Suprapubic skin (tissue), 4 donors: ENCODE results near the gene P3R3URF.

Source experiments
- CTCF ChIP-seq, 2 donors: fragments of 200-600 bp in 1 of 2; fragments of 450-650 bp in 1 of 2; sonication (generic) in 1 of 2; IDR thresholded peaks; one replicate each; pipeline ENCODE4 v1.5.1; 2016 to 2019; ENCODE audit warnings: antibody characterized with exemption in 2 of 2, mild to moderate bottlenecking in 1 of 2, moderate library complexity in 1 of 2
- EP300 ChIP-seq: sonication (generic); formaldehyde crosslinking; IDR thresholded peaks from one replicate; pipeline ENCODE4 v1.6.1; 2017; ENCODE audit warnings: antibody characterized with exemption
- POLR2AphosphoS5 ChIP-seq, 3 donors: sonication (generic); formaldehyde crosslinking; IDR thresholded peaks; one replicate each; pipeline ENCODE4 v1.6.1; 2017; ENCODE audit warnings: antibody characterized with exemption in 3 of 3

DNA sequence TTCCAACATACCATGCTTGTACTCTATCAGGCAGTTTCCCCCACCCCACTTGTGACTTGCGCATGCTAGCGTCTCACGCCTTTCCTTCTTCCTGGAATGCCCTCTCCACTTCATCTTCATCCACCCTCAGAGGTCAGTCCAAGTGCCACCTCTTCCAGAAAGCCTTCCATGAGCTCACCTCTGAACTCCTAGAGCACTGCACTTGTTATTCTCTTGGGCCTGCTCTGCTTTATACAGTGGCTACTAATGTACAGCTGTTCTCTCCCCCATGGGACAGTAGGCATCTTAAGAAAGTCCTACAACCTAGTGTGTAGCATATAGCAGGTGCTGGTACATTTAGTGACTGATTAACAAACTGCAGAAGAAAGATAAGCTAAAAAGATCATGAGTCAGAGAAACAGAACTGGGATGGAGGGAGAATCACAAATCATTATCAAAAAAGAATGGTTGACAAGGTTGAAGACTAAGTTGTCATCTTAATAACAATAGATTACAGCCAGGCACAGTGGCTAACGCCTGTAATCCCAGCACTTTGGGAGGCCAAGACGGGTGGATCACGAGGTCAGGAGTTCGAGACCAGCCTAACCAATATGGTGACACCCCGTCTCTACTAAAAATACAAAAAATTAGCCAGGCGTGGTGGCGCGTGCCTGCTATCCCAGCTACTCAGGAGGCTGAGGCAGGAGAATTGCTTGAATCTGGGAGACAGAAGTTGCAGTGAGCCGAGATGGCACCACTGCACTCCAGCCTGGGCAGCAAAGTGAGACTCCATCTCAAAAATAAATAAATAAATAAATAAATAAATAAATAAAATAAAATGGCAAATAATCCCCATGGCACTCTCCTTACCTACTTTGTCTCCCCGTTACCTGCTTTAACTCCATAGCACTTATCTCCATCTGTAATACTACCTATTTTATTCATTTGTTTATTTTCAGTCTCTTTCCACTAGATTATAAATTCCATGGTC is 17.7 kb downstream of the P3R3URF start:
- TF ChIP-seq CTCF (IDR thresholded peaks at IDR 0.05) (no peak), POLR2AphosphoS5 (IDR thresholded peaks at IDR 0.05) (no peak), EP300 (no peak)
